HG03460 (cell line): Measurements from ENCODE around the gene COPG2.
A peak's percentile ranks its signal among the peaks of the same experiment; 100 is the strongest.
"Not testable (repeated sequence)": the region's sequence is repeated elsewhere in the genome, so short reads cannot be mapped to it uniquely, and the experiment has no call there.

ENCODE experiments used
- ATAC-seq: cut with Tn5 transposase; IDR thresholded peaks from one replicate; pipeline ENCODE4 v1.9.1; 2021; ENCODE audit not compliant: unreplicated experiment

COPG2 gene, protein sequence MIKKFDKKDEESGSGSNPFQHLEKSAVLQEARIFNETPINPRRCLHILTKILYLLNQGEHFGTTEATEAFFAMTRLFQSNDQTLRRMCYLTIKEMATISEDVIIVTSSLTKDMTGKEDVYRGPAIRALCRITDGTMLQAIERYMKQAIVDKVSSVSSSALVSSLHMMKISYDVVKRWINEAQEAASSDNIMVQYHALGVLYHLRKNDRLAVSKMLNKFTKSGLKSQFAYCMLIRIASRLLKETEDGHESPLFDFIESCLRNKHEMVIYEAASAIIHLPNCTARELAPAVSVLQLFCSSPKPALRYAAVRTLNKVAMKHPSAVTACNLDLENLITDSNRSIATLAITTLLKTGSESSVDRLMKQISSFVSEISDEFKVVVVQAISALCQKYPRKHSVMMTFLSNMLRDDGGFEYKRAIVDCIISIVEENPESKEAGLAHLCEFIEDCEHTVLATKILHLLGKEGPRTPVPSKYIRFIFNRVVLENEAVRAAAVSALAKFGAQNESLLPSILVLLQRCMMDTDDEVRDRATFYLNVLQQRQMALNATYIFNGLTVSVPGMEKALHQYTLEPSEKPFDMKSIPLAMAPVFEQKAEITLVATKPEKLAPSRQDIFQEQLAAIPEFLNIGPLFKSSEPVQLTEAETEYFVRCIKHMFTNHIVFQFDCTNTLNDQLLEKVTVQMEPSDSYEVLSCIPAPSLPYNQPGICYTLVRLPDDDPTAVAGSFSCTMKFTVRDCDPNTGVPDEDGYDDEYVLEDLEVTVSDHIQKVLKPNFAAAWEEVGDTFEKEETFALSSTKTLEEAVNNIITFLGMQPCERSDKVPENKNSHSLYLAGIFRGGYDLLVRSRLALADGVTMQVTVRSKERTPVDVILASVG

GRCh38 chr7:130668258-130669084 is at the start of gene COPG2:
COPG2 (minus strand) TSS chr7:130668748; CDS start chr7:130668668, 80 bp downstream.
- peak; percentile 96 for ATAC-seq

GRCh38 chr7:130712416-130712815 is 43.9 kb upstream of the COPG2 start:
- ATAC-seq: no peak

- no peak for ATAC-seq
Measured at GRCh38 chr7:130708766-130709165, 40.2 kb upstream of the COPG2 start.

DNA sequence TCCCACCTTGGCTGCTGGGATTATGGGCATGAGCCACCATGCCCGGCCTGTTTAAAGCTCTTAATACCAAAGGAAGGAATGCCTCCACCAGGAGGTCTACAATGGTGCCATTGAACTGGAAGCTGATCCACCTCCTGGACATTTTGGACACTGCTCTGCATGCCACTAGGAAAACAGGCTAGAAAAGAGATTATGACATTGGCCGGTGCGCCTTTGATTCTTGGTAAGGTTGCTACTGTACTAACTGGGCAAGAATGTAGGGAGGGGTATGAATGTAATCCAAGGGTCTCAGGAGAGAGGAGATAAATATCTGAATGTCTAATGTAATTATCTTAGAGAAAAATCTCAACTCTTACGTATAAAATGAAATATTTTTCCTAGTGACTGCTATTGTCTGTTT is 39.5 kb upstream of the COPG2 start:
- ATAC-seq: no peak

GRCh38 chr7:130703851-130704250 is 35.3 kb upstream of the COPG2 start:
- ATAC-seq: no peak

- ATAC-seq: no peak
Measured at GRCh38 chr7:130701650-130702049, 33.1 kb upstream of the COPG2 start.

DNA sequence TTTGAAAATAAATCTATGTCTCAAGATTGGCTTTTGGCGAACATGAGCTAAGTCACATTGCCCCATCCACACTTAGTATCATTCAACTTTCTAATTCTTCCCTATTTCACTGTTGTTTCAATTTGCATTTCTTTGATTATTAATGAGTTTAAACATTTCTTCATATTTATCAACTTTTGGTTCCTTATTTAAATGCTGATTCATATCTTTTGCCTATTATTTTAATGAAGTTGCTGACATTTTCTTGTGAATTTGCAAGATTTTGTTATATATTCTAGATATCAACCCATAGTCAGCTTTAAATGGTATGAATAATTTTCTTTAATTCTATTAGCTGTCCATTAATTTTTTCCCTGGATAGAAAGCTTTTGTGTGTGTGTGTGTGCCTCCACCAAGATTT is 32.2 kb upstream of the COPG2 start:
- no peak for ATAC-seq

GRCh38 chr7:130699686-130700085 is 31.1 kb upstream of the COPG2 start:
- ATAC-seq: no peak

DNA sequence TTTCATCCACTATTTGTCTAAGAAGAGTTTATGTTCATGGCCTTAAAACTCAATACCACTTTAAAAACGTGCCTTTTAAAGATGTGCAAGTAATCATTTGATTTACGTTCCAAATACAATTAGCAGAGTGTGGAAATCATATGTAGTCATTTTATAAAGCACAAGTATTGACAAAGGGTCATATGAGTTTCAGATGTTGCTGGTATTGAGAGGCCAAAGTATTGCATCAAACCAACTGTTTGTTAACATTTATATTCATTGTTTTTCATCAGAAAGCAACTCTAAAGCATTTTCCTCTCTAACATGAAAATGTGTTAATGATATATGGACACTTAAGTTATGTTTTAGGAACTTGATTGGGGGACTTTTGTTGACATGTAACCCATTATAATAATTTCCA is 29.3 kb upstream of the COPG2 start:
- ATAC-seq: no peak

GRCh38 chr7:130695840-130696239 is 27.3 kb upstream of the COPG2 start:
- ATAC-seq: no peak

DNA sequence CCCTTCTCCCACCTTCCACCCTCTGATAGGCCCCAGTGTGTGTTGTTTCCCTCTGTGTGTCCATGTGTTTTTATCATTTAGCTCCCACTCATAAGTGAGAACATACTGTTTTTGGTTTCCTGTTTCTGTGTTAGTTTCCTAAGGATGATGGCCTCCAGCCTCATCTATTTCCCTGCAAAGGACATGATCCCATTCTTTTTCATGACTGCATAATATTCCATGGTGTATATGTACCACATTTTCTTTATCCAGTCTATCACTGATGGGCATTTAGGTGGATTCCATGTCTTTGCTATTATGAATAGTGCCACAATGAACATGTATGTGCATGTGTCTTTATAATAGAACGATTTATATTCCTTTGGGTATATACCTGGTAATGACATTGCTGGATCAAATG is 23.8 kb upstream of the COPG2 start:
- not testable (repeated sequence) for ATAC-seq

DNA sequence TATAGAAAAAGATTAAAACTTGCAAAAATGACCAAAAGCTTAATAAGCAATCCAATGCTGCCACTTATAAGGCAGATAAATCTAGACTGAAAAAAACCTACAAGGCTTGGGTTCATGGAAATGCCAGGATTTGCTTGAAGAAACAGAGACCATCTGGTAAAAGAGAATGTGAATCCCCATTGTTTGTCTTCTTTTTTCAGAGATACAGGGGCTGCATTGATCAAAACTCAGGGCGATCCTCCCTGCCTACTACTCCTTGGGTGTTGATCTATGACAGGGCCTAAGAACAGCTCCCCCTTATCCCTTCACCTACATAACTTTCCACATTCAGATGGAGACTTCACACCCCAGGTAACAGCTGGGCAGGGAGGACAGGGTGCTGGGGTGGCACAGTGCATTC is 21.1 kb upstream of the COPG2 start:
- no peak for ATAC-seq

- ATAC-seq: no peak
Measured at GRCh38 chr7:130683026-130683425, 14.5 kb upstream of the COPG2 start.

GRCh38 chr7:130674456-130674855 is 5.9 kb upstream of the COPG2 start:
- ATAC-seq: no peak

DNA sequence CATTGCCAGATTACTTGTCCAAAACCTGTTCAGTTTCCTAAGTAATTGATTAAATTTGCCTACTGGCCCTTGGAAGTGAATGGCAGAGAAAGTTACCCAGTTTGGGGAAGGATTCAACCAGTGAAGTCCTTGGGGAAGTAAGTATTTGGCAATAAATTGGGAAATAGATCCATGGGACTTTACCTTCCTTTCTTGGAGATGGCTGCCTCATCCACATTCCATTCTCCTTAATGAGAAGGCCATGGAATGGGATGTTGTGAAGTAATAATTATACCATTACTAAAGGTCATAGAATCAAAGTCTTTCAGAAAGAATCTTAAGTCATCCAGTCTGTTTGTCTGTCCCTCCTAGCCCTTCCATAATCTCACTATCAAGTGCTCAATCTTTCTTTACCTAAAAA is 4.5 kb upstream of the COPG2 start:
- no peak for ATAC-seq

DNA sequence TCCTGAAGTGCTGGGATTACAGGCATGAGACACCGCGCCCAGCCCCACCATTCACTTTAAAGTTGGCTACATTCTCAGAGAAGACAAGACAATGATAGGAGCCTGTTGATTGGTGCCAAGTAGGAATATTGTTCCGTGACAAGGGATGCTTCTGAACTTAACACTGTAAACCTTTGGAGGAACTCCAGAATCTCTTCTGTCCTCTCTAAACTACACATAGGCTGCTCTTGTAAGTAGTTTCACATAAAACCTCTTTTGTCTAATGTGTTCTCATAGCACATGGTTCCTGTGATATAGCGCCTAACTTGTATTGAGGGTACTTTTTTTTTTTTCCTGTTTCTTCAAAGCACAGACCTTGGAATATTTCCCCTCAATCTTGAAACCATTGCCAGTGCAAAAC is 3.6 kb upstream of the COPG2 start:
- ATAC-seq: no peak

GRCh38 chr7:130669085-130669700 is 645 bp upstream of the COPG2 start:
- ATAC-seq: peak; percentile 4

- ATAC-seq: no peak
Measured at GRCh38 chr7:130667593-130668257, 823 bp downstream of the COPG2 start.

DNA sequence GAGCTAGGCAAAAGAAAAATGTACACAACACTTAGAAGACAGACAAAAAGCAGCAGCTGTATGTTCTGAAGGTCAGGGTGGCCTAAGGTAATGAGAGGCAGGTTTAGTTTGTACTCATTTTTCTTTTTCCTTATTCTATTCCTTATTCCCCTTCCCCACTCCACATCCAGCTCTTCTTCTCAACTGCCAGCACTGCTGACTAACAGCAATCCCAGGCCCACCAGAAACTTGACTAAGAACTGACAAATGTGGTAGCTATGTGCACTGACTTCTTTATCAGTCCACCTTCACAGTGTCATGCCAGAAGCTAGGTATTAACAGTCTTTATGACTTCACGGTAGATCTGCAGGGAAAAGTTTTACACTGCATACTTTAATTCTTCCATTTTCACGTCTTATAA is 6.1 kb downstream of the COPG2 start:
- no peak for ATAC-seq

- ATAC-seq: no peak
Measured at GRCh38 chr7:130655286-130655685, 13.3 kb downstream of the COPG2 start.
